Measurements from ENCODE around the gene DPY30.

Gene DPY30

GRCh38 chr2:32039447-32040219 lies at the start of gene DPY30:
Gene DPY30, minus strand, starts transcription at chr2:32039805. Its CDS starts 349 bp downstream, at chr2:32039456.
- peak; percentile 97 for DNase-seq (ENCODE audit: low read depth)
- TF ChIP-seq POLR2A (IDR thresholded peaks at IDR 0.05; ENCODE audit: extremely low read depth, insufficient read length) (peak; percentile 99), CTCF (IDR thresholded peaks at IDR 0.05; ENCODE audit: low read depth, low read length) (no peak), MYC (IDR thresholded peaks at IDR 0.05; ENCODE audit: low read depth, low read length) (peak; percentile 79), MAX (IDR thresholded peaks at IDR 0.05; ENCODE audit: low read depth, low read length) (peak; percentile 58; the same call in 1 of the 2 replicates)
- H3K4me3 ChIP-seq (ENCODE audit: low read depth, low read length) = peak within 1 kb of the TSS; percentile 88

- no peak for TF ChIP-seq MAX (IDR thresholded peaks at IDR 0.05; ENCODE audit: low read depth, low read length)
- no peak for TF ChIP-seq POLR2A (IDR thresholded peaks at IDR 0.05; ENCODE audit: extremely low read depth, insufficient read length)
- no peak for TF ChIP-seq CTCF (IDR thresholded peaks at IDR 0.05; ENCODE audit: low read depth, low read length)
- no peak for DNase-seq (ENCODE audit: low read depth)
- no peak overlapping the region for H3K4me3 ChIP-seq (ENCODE audit: low read depth, low read length)
Measured at GRCh38 chr2:32074134-32074506, 34.5 kb upstream of the DPY30 start.

- H3K4me3 ChIP-seq (ENCODE audit: low read depth, low read length) = no peak overlapping the region
- DNase-seq (ENCODE audit: low read depth) = no peak
- TF ChIP-seq CTCF (IDR thresholded peaks at IDR 0.05; ENCODE audit: low read depth, low read length) (no peak), MYC (IDR thresholded peaks at IDR 0.05; ENCODE audit: low read depth, low read length) (no peak), POLR2A (IDR thresholded peaks at IDR 0.05; ENCODE audit: extremely low read depth, insufficient read length) (no peak), MAX (IDR thresholded peaks at IDR 0.05; ENCODE audit: low read depth, low read length) (no peak)
Measured at GRCh38 chr2:32067549-32067948, 27.9 kb upstream of the DPY30 start.

- H3K4me3 ChIP-seq (ENCODE audit: low read depth, low read length) = peak overlapping the region; percentile 94
- DNase-seq (ENCODE audit: low read depth) = no peak
- TF ChIP-seq CTCF (IDR thresholded peaks at IDR 0.05; ENCODE audit: low read depth, low read length) = no peak
- TF ChIP-seq MYC (IDR thresholded peaks at IDR 0.05; ENCODE audit: low read depth, low read length) = no peak
- TF ChIP-seq MAX (IDR thresholded peaks at IDR 0.05; ENCODE audit: low read depth, low read length) = no peak
- TF ChIP-seq POLR2A (IDR thresholded peaks at IDR 0.05; ENCODE audit: extremely low read depth, insufficient read length) = no peak
Measured at GRCh38 chr2:32064713-32065112, 25.1 kb upstream of the DPY30 start.

- TF ChIP-seq POLR2A (IDR thresholded peaks at IDR 0.05; ENCODE audit: extremely low read depth, insufficient read length) (peak; percentile 50), MYC (IDR thresholded peaks at IDR 0.05; ENCODE audit: low read depth, low read length) (no peak)
- H3K4me3 ChIP-seq (ENCODE audit: low read depth, low read length) = peak overlapping the region; percentile 94
- peak; percentile 64 for DNase-seq (ENCODE audit: low read depth)
Measured at GRCh38 chr2:32064021-32064601, 24.5 kb upstream of the DPY30 start.

- peak within 1 kb of the TSS; percentile 94 for H3K4me3 ChIP-seq (ENCODE audit: low read depth, low read length)
- peak; percentile 99 for DNase-seq (ENCODE audit: low read depth)
- TF ChIP-seq CTCF (IDR thresholded peaks at IDR 0.05; ENCODE audit: low read depth, low read length) (no peak), MYC (IDR thresholded peaks at IDR 0.05; ENCODE audit: low read depth, low read length) (peak; percentile 68)
Measured at GRCh38 chr2:32063310-32064020, 23.9 kb upstream of the DPY30 start, which contains the start of gene SPAST. Gene SPAST, plus strand, starts transcription at chr2:32063556. Its CDS starts 276 bp downstream, at chr2:32063832.
